Measurements from ENCODE around the gene STPG4. TPM values are rescaled to one million over a fixed set of nuclear protein-coding genes. Genes with fewer than 3 reads are reported as not detected.

STPG4 gene
- total RNA-seq, 1 experiment from 2014 or later = 0.13 TPM

DNA sequence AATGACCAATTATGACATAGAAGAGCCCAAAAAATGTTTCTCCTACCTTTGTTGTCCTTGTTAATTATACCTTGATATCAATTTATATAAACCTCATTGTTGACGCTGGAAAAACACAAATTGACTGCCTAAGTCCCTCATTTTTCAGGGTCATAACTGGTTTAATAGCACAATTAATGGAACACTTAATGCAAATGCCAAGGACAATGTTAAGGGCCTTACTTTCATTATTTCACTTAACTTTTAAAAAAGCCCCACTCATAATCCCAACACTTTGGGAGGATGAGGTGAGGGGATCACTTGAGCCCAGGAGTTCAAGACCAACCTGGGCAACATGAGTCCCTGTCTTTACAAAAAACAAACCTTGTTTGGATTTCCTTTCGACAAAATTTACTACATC is 3.5 kb upstream of the STPG4 start:
- Histone ChIP-seq H3K27ac (ENCODE audit: insufficient read length, low read depth, low read length) (no peak overlapping the region), H2BK12ac (ENCODE audit: insufficient read length, low read depth, low read length) (no peak overlapping the region), H3K79me1 (ENCODE audit: insufficient read depth, low read depth, low read length, poor library complexity, severe bottlenecking) (no peaks in the 10 kb centered on the region), H3K4me2 (ENCODE audit: insufficient read depth, insufficient read length, low read length) (no peak overlapping the region), H3K56ac (ENCODE audit: insufficient read length, low read depth, low read length) (no peak overlapping the region), H2BK5ac (ENCODE audit: insufficient read length, low read length) (no peak overlapping the region), H3K4ac (ENCODE audit: low read depth, low read length) (no peak overlapping the region), H3K23ac (ENCODE audit: insufficient read length, low read depth, low read length) (no peak overlapping the region), H4K8ac (replicated peaks; ENCODE audit: insufficient read length, low read depth, low read length) (no peak overlapping the region), H3K79me2 (ENCODE audit: insufficient read depth, low read length) (no peaks in the 10 kb centered on the region), H3K14ac (ENCODE audit: insufficient read depth, low read length) (no peak overlapping the region), H3K4me1 (ENCODE audit: insufficient read depth, low read length) (no peaks in the 10 kb centered on the region), H2BK20ac (ENCODE audit: low read depth, low read length, poor library complexity, severe bottlenecking) (no peak overlapping the region), H3K27me3 (ENCODE audit: insufficient read depth, low read length) (no peaks in the 10 kb centered on the region), H4K5ac (ENCODE audit: insufficient read length, low read depth, low read length) (no peak overlapping the region), H3K9ac (ENCODE audit: extremely low read depth, insufficient read length, low read length) (no peak overlapping the region), H3K18ac (ENCODE audit: insufficient read length, low read depth, low read length) (no peak overlapping the region), H4K20me1 (ENCODE audit: control insufficient read depth, insufficient read depth, insufficient read length) (no peaks in the 10 kb centered on the region), H3K23me2 (ENCODE audit: insufficient read length, low read depth, low read length, poor library complexity, severe bottlenecking) (no peaks in the 10 kb centered on the region), H2BK15ac (ENCODE audit: low read depth, low read length) (no peak overlapping the region), H2AK5ac (ENCODE audit: insufficient read length, low read length) (no peak overlapping the region), H3K9me3 (ENCODE audit: control insufficient read depth, low read depth, low read length) (no peaks in the 10 kb centered on the region), H2BK120ac (ENCODE audit: low read depth, low read length, poor library complexity, severe bottlenecking) (no peak overlapping the region), H2AFZ (ENCODE audit: low read length) (no peak overlapping the region), H4K91ac (ENCODE audit: insufficient read length, low read depth, low read length) (no peak overlapping the region), H3T11ph (ENCODE audit: low read length) (no peak overlapping the region)
- DNase-seq = no peak
- no peak overlapping the region for H3K27ac Mint-ChIP-seq
- peaks cover 26 to 55% (median 41%) of the 10 kb centered on the region in 3 experiments; a peak in 6 of 7 replicates for H3K36me3 Mint-ChIP-seq (ENCODE audit: insufficient read depth in 1 of 3, low read depth in 3 of 3)
- WGBS (ENCODE audit: extremely low coverage, insufficient read length, low lambda C conversion rate) = no CpG with 5 or more reads among the region's 2 CpGs
- H3K9me3 Mint-ChIP-seq = no peaks in the 10 kb centered on the region; a peak in 1 of 5 replicates
- no peaks in the 10 kb centered on the region for H3K27me3 Mint-ChIP-seq (ENCODE audit: low read depth)
- H3K4me3 Mint-ChIP-seq = no peak overlapping the region
- no peaks in the 10 kb centered on the region for H3K4me1 Mint-ChIP-seq
- TF ChIP-seq, protein P1, sequence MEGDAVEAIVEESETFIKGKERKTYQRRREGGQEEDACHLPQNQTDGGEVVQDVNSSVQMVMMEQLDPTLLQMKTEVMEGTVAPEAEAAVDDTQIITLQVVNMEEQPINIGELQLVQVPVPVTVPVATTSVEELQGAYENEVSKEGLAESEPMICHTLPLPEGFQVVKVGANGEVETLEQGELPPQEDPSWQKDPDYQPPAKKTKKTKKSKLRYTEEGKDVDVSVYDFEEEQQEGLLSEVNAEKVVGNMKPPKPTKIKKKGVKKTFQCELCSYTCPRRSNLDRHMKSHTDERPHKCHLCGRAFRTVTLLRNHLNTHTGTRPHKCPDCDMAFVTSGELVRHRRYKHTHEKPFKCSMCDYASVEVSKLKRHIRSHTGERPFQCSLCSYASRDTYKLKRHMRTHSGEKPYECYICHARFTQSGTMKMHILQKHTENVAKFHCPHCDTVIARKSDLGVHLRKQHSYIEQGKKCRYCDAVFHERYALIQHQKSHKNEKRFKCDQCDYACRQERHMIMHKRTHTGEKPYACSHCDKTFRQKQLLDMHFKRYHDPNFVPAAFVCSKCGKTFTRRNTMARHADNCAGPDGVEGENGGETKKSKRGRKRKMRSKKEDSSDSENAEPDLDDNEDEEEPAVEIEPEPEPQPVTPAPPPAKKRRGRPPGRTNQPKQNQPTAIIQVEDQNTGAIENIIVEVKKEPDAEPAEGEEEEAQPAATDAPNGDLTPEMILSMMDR (conservative IDR thresholded peaks at IDR 0.05) = no peak
